HG03558 (cell line): ENCODE results near the gene SLC22A23.

Experiments
- ATAC-seq: cut with Tn5 transposase; IDR thresholded peaks from one replicate; pipeline ENCODE4 v1.9.1; 2021; ENCODE audit warnings: moderate number of reproducible peaks; ENCODE audit not compliant: unreplicated experiment; ENCODE audit errors: extremely low read depth

SLC22A23 gene

DNA sequence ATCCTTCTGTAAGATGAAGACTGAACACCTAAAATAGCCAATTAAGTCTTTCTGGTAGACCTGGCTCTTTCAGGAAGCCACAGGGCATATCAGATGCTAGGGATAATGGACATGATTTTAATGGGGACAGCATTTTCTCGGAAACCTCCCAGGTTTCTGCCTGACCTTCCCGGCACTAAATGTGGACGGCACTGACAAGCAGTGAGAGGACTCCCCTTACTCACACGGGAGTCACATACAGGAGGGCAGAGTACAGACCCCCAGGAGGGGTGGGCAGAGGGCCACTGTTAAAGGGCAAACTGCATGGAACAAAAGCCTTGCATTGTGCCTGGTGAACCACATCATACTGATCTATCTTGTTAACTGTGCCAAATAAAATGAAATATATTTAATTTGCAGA lies 178.2 kb downstream of the SLC22A23 start:
- no peak for ATAC-seq

- ATAC-seq: no peak
These were observed 178.9 kb downstream of the SLC22A23 start for GRCh38 chr6:3277851-3278416.

- ATAC-seq: no peak
These were observed 179.6 kb downstream of the SLC22A23 start for GRCh38 chr6:3277251-3277650.

GRCh38 chr6:3276174-3277167 lies 180.4 kb downstream of the SLC22A23 start:
- no peak for ATAC-seq

DNA sequence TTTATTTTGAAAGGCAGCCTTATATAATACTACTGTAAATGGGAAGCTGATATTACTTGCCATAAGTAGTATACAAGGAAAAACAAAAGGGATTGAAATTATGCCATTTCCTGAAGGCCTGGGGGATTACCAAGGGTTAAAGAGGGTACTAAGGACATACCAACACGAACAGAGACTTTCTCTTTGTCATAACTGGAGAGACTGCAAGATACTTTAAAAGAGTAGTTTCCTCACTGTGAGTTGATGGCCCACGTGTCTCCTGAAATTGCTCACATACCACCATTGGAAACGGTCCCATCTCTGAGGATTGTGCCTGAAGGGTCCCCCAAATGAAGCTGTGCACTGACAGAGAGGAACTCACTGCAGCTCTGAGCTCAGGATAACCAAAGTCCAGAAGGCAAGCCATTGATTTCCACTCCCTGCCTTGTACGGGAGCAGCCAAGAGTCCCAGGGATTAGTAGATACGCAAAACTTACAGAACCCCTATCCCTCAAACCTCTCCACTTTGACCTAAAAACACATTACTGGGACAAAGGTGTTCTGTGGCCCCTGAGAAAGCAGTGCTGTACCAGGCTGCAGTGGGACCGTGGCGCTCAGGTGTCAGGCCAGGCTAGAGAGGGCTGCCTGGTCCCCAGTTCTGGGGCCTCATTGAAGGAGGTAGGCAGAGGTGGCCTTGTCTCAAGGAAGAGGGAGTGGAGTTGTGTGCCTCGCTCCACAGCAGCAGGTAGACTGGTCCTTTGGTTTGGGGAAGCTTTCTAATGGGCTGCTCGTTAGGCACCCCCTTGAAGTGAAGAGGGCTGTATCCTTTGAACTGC lies 182.9 kb downstream of the SLC22A23 start:
- ATAC-seq: no peak

DNA sequence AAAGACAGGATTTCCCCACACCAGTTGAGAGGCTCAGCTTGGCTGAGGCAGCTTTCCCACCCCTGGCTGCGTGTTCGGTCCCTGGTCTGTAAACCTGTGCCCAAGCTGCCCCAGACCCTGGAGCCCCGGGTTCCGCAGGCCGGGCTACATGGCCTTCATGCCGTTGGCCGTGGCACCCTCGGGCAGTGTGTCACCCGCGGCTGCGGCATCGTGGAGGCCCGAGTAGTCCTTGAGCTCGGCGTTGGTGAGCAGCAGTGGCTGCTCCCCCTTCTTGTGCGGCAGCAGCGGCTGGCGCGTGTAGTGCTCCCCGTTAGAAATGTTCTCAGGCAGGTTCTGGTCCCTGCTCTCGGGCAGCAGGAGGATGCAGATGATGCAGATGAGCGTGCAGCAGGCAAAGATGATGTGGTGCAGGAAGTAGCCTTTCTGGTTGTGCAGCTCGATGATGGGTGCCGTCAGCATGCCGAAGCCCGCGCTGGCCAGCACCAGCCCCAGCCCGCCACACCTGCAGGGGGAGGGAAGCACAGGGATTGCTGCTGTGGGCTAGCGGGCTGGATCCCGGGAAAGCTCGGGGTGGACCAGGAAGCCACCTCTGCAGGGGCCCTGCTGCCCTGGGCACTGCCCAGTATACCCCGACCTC lies 183.8 kb downstream of the SLC22A23 start:
- ATAC-seq: no peak

- ATAC-seq: no peak
These were observed 185.1 kb downstream of the SLC22A23 start for GRCh38 chr6:3271756-3272155.

DNA sequence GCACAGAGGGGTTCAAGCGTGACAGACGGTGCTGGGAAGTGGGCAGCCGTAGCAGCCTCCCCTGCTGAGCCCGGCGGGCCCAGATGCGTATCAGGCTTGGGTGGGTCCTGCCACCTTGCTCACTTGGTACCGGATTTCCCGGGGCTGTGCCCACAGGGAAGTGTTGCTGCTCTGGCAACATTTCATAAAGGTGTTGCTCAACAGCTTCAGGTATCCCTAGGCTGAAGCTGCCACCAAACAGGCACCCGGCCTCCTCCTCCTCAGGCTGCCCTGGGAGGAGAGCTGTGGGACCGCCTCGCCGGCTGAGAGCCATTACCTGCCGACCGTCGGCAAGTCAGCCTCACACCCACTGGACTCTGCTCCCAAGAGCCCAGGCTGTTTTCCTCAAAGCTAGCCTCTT lies 186.6 kb downstream of the SLC22A23 start:
- ATAC-seq: no peak

- ATAC-seq: no peak
These were observed 187.4 kb downstream of the SLC22A23 start for GRCh38 chr6:3269281-3269975.

DNA sequence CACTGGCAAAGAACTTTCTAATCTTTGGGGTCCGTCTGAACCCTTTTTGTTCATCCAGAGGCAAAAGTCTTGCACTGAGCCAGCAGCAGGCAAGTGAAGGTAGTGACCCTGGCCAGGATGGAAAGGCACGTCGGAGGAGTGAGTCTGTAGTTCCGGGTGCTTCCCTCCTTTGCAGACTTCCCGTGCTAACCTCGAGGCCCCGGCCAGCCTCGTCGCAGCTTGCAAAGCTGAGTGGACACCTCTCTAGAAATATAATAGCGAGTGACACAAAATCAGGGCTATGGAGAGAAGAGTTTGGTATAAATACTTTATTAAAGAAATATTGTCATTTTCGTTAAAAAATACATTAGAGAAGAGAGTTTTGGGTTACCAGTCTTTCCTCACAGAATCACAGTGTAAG lies 188.2 kb downstream of the SLC22A23 start:
- no peak for ATAC-seq

DNA sequence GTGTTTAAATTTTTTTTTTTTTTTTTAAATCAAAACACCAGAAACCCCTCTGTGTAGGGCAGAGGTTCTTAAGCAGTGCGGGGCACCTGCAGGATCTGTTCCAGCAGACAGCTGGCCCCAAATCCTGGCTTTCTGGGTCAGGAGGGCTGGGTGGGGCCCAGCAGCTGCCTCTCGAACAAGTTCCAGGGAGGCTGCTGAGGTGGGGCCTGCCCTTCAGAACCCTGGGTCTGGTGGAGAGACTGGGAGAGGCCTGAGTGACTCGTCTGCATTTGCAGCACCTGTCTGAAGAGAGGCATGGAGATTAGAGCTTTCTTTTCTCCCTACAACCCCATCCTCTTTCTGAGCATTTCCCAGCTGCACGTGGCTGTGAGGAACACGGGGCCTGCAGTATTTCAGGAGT lies 189.7 kb downstream of the SLC22A23 start:
- ATAC-seq: no peak

GRCh38 chr6:3266170-3266569 lies 190.7 kb downstream of the SLC22A23 start:
- ATAC-seq: no peak

DNA sequence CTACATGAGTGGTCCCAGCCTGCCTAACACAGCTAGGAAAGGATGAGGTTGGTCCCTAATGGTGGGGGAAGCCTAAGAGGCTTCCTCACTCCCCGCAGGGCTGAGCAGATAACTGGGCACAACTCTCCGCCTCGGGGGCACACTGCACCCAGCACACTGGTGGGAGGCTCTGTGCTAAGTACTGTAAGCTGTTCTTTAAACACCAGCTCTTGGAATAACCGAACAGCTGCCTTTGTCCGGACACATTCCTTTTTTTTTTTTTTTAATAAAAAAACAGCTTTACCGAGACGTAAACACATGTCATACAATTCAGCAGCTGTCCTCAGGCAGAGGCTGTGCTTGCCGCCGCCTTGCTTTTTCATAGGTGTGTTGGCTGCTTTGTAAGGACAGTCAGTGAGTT lies 191.2 kb downstream of the SLC22A23 start:
- ATAC-seq: no peak

- no peak for ATAC-seq
These were observed 192.5 kb downstream of the SLC22A23 start for GRCh38 chr6:3264356-3264755.

DNA sequence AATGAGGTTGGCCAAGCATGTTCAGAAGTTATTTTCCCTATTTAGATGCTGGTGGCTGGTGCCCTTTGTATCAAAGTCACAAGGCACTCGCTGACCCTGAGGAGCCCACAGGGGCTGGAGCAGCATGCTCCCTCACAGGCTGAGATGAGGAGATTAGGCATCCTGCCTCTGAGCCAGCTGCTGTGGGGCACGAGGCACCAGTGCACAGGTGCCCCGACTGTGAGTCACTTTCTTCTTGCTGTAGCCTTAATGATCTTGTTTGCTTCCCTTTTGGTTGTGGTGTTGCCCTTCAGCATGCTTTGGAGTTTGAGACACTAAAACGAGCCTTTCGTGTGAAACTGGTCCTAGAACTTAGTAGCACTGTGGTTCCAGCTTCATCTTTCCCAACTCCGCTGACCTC lies 193.8 kb downstream of the SLC22A23 start:
- no peak for ATAC-seq

DNA sequence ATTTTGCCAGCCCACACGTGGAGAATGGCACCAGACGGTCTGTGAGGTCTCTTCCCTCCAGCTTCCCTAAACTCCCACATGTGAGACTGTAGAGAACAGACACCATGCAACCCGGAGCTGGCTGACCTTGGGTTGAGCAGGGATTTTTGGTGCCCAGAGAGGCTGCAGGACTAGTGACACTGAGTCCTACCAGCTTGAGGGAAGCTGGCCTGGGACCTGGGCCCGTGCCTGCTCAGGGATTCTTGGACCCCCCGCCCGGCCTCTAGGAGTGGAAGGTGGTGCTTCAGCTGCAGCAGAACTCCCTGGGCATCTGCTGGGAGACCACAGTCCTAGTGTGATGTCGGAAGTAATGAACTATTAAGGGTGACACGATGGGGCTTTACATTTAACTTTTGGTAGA lies 194.9 kb downstream of the SLC22A23 start:
- no peak for ATAC-seq

- no peak for ATAC-seq
These were observed 195.4 kb downstream of the SLC22A23 start for GRCh38 chr6:3261518-3261820.

GRCh38 chr6:3260772-3261517 lies 195.9 kb downstream of the SLC22A23 start:
- ATAC-seq: no peak

GRCh38 chr6:3260296-3260695 lies 196.6 kb downstream of the SLC22A23 start:
- no peak for ATAC-seq
